Loucy (cell line): ENCODE results near the gene ZBTB12.
"Not testable (repeated sequence)": the region's sequence is repeated elsewhere in the genome, so short reads cannot be mapped to it uniquely, and the experiment has no call there.

Source experiments
- H2AFZ ChIP-seq: fragments of 200-600 bp; sonication (generic); 2 replicates; pipeline ENCODE4 v1.6.0; 2016; ENCODE audit warnings: antibody characterized with exemption, mild to moderate bottlenecking, low read length, moderate library complexity
- H3F3A ChIP-seq: fragments of 200-600 bp; 2 replicates; pipeline ENCODE4 v1.6.0; 2016; ENCODE audit warnings: antibody characterized with exemption, low read depth, mild to moderate bottlenecking
- H3K27me3 ChIP-seq: fragments of 200-600 bp; sonication (generic); 2 replicates; pipeline ENCODE4 v1.6.1; 2014; ENCODE audit warnings: low read length, mild to moderate bottlenecking; ENCODE audit not compliant: insufficient read depth, poor library complexity, severe bottlenecking
- H3K36me3 ChIP-seq: fragments of 200-600 bp; sonication (generic); 2 replicates; pipeline ENCODE4 v1.6.1; 2016; ENCODE audit warnings: low read length; ENCODE audit not compliant: insufficient read depth
- H3K4me1 ChIP-seq: fragments of 200-600 bp; sonication (generic); 2 replicates; pipeline ENCODE4 v1.5.1; 2014; ENCODE audit warnings: low read length, mild to moderate bottlenecking; ENCODE audit not compliant: insufficient read depth, poor library complexity, severe bottlenecking
- H3K4me2 ChIP-seq: fragments of 200-600 bp; sonication (generic); 2 replicates; pipeline ENCODE4 v1.6.0; 2014; ENCODE audit warnings: antibody characterized with exemption, low read length, low read depth, mild to moderate bottlenecking; ENCODE audit not compliant: poor library complexity, severe bottlenecking
- H3K4me3 ChIP-seq: fragments of 200-600 bp; sonication (generic); 2 replicates; pipeline ENCODE4 v1.5.1; 2014; ENCODE audit warnings: low read length, mild to moderate bottlenecking, mixed read lengths; ENCODE audit not compliant: poor library complexity, severe bottlenecking
- H3K79me2 ChIP-seq: fragments of 200-600 bp; sonication (generic); 2 replicates; pipeline ENCODE4 v1.6.1; 2014; ENCODE audit warnings: low read length; ENCODE audit not compliant: insufficient read depth
- H3K9ac ChIP-seq: fragments of 200-600 bp; sonication (generic); 2 replicates; pipeline ENCODE4 v1.6.0; 2014; ENCODE audit warnings: mild to moderate bottlenecking, low read depth, low read length, moderate library complexity; ENCODE audit not compliant: poor library complexity, severe bottlenecking
- H3K9me2 ChIP-seq: fragments of 200-600 bp; sonication (generic); replicated peaks from 2 replicates; pipeline ENCODE4 v1.6.1; 2016; ENCODE audit warnings: low read depth, low read length, mixed read lengths
- H3K9me3 ChIP-seq: fragments of 200-600 bp; sonication (generic); 2 replicates; pipeline ENCODE4 v1.6.1; 2014; ENCODE audit warnings: mild to moderate bottlenecking, antibody characterized with exemption, low read length, low read depth; ENCODE audit not compliant: insufficient read depth
- H4K20me1 ChIP-seq: fragments of 200-600 bp; sonication (generic); 2 replicates; pipeline ENCODE4 v1.6.0; 2014; ENCODE audit warnings: antibody characterized with exemption, low read length, mild to moderate bottlenecking; ENCODE audit not compliant: insufficient read depth, poor library complexity, severe bottlenecking
- CTCF ChIP-seq: fragments of 200-600 bp; sonication (generic); conservative IDR thresholded peaks from 2 replicates; pipeline ENCODE4 v1.5.1; 2014; ENCODE audit warnings: mild to moderate bottlenecking, antibody characterized with exemption, low read length
- EZH2phosphoT487 ChIP-seq: fragments of 200-600 bp; IDR thresholded peaks from 2 replicates; pipeline ENCODE4 v1.6.1; 2018; ENCODE audit warnings: antibody characterized with exemption, mild to moderate bottlenecking, moderate library complexity, borderline replicate concordance

Gene ZBTB12

GRCh38 chr6:31911826-31912585 lies 10.1 kb upstream of the ZBTB12 start:
- Histone ChIP-seq H3K9me3 (no peaks in the 10 kb centered on the region), H3K4me2 (no peak overlapping the region), H3K9ac (no peak overlapping the region), H3K9me2 (no peaks in the 10 kb centered on the region), H3F3A (no peaks in the 10 kb centered on the region; the same call in 1 of the 2 replicates), H4K20me1 (no peaks in the 10 kb centered on the region), H3K4me1 (no peaks in the 10 kb centered on the region), H3K4me3 (no peak overlapping the region), H3K79me2 (no peaks in the 10 kb centered on the region), H3K27me3 (no peaks in the 10 kb centered on the region), H2AFZ (no peak overlapping the region), H3K36me3 (no peaks in the 10 kb centered on the region)
- TF ChIP-seq EZH2phosphoT487 (no peak), CTCF (no peak)

GRCh38 chr6:31909298-31909697 lies 7.4 kb upstream of the ZBTB12 start:
- H3K9ac ChIP-seq, H3K36me3 ChIP-seq, H2AFZ ChIP-seq, H3K4me3 ChIP-seq, H3K9me2 ChIP-seq, H3K9me3 ChIP-seq, H3K27me3 ChIP-seq, H4K20me1 ChIP-seq, H3K4me2 ChIP-seq, H3K79me2 ChIP-seq, H3F3A ChIP-seq, H3K4me1 ChIP-seq: not testable (repeated sequence)

- H3K4me2 ChIP-seq = no peak overlapping the region
- no peak overlapping the region for H2AFZ ChIP-seq
- no peak overlapping the region for H3K9ac ChIP-seq
- H3K9me3 ChIP-seq = no peaks in the 10 kb centered on the region
- no peaks in the 10 kb centered on the region for H3K9me2 ChIP-seq
- no peaks in the 10 kb centered on the region for H3K4me1 ChIP-seq
- H3K4me3 ChIP-seq = no peak overlapping the region
- no peaks in the 10 kb centered on the region for H3K27me3 ChIP-seq
- H3K79me2 ChIP-seq = no peaks in the 10 kb centered on the region
- H4K20me1 ChIP-seq = no peaks in the 10 kb centered on the region
- H3K36me3 ChIP-seq = no peaks in the 10 kb centered on the region
- H3F3A ChIP-seq = no peaks in the 10 kb centered on the region; the same call in 1 of the 2 replicates
- TF ChIP-seq CTCF = no peak
- no peak for TF ChIP-seq EZH2phosphoT487
These were observed 6.9 kb upstream of the ZBTB12 start for GRCh38 chr6:31908791-31909190.

GRCh38 chr6:31908255-31908654 lies 6.4 kb upstream of the ZBTB12 start:
- not testable (repeated sequence) for H2AFZ ChIP-seq, H4K20me1 ChIP-seq, H3K36me3 ChIP-seq, H3K27me3 ChIP-seq, H3K4me3 ChIP-seq, H3K4me2 ChIP-seq, H3K9me3 ChIP-seq, H3K4me1 ChIP-seq, H3K79me2 ChIP-seq, H3F3A ChIP-seq, H3K9ac ChIP-seq, H3K9me2 ChIP-seq
